GM12875 (cell line): ENCODE measurements around the gene SECTM1.

ENCODE experiments used
- H3K4me3 ChIP-seq: one replicate; pipeline ENCODE4 v1.5.1; 2011; ENCODE audit warnings: low read depth, low read length, control low read depth
- TF ChIP-seq, protein P1 (sequence below): IDR thresholded peaks from 2 replicates; pipeline ENCODE4 v1.5.1; 2011; ENCODE audit warnings: low read depth, mild to moderate bottlenecking, control low read depth, inconsistent platforms, low read length, moderate library complexity, borderline replicate concordance; ENCODE audit not compliant: insufficient read depth

Gene SECTM1

DNA sequence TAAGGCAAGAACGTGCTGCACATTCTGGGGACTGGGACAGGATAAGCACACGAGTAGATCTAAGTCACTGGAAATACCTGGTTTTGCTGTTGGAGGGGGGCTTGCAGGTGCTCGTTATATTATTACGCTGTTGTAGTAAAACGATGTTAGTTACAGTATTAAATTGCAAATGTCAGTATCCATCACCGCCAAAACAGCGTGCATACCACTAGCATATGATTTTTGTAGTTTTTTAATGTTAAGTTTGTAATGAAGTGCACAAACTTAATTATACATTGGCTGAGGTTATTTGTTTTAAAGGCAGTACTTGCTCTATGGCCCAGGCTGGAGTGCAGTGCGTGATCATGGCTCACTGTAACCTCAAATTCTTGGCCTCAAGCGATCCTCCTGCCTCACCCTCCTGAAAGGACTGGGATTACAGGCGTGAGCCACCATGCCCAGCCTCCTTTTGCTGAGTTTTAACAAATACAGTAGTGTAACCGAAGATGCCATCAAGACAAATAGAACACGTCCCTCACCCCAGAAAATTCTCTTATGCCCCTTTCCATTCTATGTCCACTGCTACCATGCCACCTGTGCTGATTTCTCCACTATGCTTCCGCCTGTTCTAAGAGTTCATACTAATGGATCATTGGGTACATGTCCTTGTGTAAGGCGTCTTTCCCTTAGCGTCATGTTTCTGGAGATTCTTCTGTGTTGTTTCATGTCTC is 39.3 kb downstream of the SECTM1 start:
- H3K4me3 ChIP-seq, result no peak overlapping the region
- TF ChIP-seq, protein P1, sequence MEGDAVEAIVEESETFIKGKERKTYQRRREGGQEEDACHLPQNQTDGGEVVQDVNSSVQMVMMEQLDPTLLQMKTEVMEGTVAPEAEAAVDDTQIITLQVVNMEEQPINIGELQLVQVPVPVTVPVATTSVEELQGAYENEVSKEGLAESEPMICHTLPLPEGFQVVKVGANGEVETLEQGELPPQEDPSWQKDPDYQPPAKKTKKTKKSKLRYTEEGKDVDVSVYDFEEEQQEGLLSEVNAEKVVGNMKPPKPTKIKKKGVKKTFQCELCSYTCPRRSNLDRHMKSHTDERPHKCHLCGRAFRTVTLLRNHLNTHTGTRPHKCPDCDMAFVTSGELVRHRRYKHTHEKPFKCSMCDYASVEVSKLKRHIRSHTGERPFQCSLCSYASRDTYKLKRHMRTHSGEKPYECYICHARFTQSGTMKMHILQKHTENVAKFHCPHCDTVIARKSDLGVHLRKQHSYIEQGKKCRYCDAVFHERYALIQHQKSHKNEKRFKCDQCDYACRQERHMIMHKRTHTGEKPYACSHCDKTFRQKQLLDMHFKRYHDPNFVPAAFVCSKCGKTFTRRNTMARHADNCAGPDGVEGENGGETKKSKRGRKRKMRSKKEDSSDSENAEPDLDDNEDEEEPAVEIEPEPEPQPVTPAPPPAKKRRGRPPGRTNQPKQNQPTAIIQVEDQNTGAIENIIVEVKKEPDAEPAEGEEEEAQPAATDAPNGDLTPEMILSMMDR, result no peak

DNA sequence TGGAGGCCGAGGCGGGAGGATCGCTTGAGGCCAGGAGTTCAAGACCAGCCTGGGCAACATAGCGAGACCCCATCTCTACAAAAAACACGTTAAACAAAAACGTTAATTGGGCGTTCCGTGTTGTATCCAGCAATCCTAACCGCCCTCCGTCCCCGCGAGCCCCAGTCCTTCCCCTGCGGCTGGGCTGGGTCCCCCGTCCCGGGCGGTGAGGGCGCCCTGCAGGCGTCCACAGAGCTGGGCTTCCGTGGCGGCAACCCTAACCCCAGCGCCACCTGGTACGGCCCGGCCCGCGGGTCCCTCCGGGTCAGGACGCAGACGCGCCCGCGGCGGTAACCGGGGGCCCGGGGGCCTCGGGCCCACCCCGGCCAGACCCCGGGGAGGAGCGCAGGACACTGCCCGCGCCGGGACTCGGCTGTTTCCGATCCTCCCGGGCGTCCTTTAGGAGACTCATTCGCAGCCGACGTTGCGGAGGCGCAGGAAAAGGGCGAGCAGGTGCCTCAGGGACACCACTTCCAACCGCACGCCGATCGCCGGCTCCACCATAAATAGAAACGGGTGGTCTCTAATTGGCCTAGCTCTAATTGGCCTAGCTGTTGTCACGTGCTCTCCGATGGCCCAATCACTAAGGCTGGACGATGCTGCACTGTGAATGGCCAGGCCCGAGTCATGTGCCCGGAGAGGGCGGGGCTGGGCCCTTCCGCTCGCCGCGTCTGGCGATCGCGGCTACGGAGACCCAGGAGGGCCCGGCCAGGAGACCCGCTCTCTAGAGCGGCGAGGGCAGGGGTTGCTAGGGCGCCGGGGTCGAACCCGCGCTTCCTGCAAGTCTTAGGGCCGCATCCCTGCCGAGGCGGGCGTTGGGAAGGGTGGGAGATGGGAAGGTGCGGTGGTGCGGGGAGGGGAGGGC is 41.1 kb downstream of the SECTM1 start:
- H3K4me3 ChIP-seq, result peak overlapping the region; percentile 75
- TF ChIP-seq, protein P1, result no peak

DNA sequence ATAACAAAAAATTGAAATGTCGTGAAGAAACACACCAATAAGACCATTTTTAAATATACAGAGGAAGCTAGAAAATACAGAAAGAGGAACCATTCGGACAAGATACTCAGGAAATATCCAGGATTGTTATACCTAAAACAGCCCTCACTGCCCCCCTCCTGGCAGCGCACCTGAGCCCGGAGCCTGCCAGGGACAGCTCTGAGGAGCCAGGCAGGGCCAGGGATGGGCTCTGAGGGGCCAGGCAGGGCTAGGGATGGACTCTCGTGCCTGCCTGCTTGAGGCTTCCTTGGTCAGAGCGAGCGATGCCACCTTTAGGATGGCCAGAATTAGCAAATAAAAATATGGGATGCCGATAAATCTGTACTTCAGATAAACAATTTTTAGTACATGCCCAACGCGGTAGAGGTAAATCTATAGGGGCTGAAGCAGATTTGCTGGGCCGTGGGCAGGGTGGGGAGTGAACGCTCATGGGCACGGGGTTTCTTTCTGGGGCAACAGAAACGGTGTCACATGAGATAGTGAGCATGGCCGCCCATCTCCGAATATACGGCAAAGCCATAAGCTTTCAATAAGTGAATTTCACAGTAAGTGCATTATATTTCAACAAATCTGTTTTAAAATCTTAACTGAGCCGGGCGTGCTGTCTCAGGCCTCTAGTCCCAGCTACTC is 41.9 kb downstream of the SECTM1 start:
- H3K4me3 ChIP-seq, result peak overlapping the region; percentile 75
- TF ChIP-seq, protein P1, result no peak

DNA sequence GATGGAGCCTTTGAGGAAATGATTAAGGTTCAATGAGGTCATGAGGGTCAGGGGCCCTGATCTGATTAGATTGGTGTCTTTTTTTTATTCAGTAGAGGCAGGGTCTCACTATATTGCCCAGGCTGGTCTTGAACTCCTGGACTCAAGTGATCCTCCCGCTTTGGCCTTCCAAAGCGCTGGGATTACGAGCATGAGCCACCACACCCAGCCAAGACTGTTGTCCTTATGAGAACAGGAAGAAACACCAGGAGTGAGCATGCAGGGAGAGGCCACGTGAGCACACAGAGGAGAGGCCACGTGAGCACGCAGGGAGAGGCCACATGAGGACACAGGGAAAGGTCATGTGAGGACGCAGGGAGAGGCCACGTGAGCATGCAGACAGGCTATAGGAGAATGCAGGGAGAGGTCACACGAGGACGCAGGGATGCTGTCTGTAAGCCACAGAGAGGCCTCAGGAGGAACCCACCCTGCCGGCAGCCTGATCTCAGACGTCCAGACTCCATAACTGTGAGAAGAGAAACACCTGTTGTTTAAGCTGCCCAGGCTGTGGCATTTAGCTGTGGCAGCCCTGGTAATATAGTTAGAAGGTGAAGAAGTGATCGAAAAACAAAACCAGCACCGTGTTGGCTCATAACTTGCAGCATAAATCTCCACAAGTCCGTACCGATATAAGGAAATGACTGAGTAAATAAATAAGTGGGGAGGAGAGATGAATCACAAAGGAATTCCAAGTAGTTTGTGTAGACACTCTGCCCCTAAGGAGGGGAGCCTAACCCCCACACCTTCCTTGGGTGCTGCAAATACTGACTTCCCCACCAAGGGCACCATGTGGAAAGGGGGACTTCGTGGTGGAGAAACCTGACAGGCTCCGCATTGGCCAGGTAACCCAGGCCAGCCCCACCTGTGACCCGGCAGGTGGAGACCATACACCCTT is 45.4 kb downstream of the SECTM1 start:
- H3K4me3 ChIP-seq, result no peak overlapping the region
- TF ChIP-seq, protein P1, result no peak

DNA sequence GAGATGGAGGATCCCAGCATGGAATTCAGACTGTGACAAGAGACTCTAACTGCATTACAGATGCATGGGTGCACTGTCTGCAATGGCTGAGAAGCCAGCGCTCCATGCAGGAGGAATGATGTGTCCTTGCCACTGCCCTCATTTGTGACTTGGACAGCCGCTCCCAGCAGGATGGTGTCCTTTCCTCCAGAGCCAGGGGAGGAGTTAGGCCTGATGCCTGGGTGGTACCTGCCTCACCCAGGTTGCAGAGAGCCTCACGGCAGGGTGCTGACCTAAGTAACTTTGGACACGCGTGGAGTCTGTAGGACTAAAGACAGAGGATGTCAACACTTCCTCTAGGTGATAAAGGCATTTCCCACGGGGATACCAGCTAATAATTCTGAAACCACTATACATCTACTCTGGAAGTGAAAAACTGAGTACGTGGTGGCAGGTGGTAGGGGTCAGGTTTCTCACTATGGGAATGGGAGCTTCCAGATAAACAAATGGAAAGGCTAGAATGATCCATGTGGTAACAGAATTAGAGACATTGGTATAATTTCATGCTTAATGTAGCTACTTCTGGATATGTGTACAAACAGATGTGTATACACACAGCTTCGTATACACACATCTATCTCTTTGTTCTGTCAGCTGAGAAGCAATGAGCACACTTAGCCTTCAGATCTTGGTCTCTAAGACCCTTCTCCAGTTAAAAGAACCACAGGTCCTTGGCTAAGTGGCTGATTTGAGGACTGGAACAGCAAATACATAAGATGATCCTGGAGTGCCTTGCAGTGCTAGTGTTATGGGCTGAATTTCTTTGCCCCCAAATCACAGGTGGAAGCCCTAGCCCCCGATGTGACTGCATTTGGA is 46.3 kb downstream of the SECTM1 start:
- H3K4me3 ChIP-seq, result no peak overlapping the region
- TF ChIP-seq, protein P1, result no peak
